ENCODE measurements around the gene ITPR3.

- TF ChIP-seq CTCF (IDR thresholded peaks at IDR 0.05; ENCODE audit: low read depth, low read length, missing input control) (no peak), JUND (IDR thresholded peaks at IDR 0.05) (no peak), TAF1 (conservative IDR thresholded peaks at IDR 0.05) (no peak), REST (IDR thresholded peaks at IDR 0.05) (no peak), SP1 (IDR thresholded peaks at IDR 0.05) (no peak), RAD21 (IDR thresholded peaks at IDR 0.05) (no peak), FOXA1 (IDR thresholded peaks at IDR 0.05) (no peak)
- TF ChIP-seq, protein P1, sequence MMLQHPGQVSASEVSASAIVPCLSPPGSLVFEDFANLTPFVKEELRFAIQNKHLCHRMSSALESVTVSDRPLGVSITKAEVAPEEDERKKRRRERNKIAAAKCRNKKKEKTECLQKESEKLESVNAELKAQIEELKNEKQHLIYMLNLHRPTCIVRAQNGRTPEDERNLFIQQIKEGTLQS (IDR thresholded peaks at IDR 0.05): no peak
These were observed 32.2 kb upstream of the ITPR3 start for GRCh38 chr6:33588894-33589293.
